Neural cell (in vitro differentiated cells): ENCODE data around the gene HHATL.

Source experiments
- CTCF ChIP-seq: fragments of 450-650 bp; IDR thresholded peaks from 2 replicates; pipeline ENCODE4 v1.5.1; 2014; ENCODE audit warnings: antibody characterized with exemption, mild to moderate bottlenecking, moderate library complexity; ENCODE audit not compliant: poor library complexity, severe bottlenecking
- EP300 ChIP-seq: fragments of 450-650 bp; conservative IDR thresholded peaks from 2 replicates; pipeline ENCODE4 v1.6.1; 2014; ENCODE audit warnings: antibody characterized with exemption, mild to moderate bottlenecking, moderate library complexity; ENCODE audit not compliant: poor library complexity, severe bottlenecking
- EZH2 ChIP-seq: fragments of 200-600, 300-800 bp; shearing (Covaris generic), sonication (generic); IDR thresholded peaks from 2 replicates; pipeline ENCODE4 v1.6.1; 2014; ENCODE audit warnings: antibody characterized with exemption, low read length, borderline replicate concordance, mild to moderate bottlenecking; ENCODE audit not compliant: insufficient read depth, poor library complexity, severe bottlenecking
- POLR2AphosphoS5 ChIP-seq: IDR thresholded peaks from 2 replicates; pipeline ENCODE4 v1.6.1; 2012
- REST ChIP-seq: IDR thresholded peaks from 2 replicates; pipeline ENCODE4 v1.6.1; 2012; ENCODE audit warnings: borderline replicate concordance
- TAF1 ChIP-seq: IDR thresholded peaks from 2 replicates; pipeline ENCODE4 v1.6.1; 2012; ENCODE audit warnings: low read depth

GRCh38 chr3:42749025-42749752, 46.6 kb upstream of the HHATL start:
- TF ChIP-seq CTCF (no peak), EP300 (no peak), POLR2AphosphoS5 (no peak), REST (no peak), EZH2 (no peak), TAF1 (no peak)
